ENCODE results near the gene VIL1.

The VIL1 gene

DNA sequence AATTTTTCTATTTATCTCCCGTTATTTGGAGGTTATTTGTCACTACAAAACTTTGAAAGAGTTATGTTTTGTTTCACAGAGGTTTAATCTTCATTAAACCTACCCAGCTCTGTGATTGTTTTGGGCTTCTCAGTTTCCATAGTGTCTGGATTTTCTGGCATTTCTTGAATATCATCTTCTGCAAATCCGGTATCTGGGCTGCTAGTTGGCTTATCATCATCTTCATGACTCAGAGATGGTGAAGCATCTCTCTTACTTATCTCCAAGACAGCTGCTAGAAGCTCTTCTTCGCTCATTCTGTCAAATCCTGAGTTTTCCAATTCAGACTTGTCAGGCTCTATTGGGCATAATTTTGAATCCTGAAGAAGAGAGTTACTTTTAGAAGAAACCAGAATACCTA is 55.6 kb downstream of the VIL1 start:
- Histone ChIP-seq H3K36me3 (peaks cover 13% of the 10 kb centered on the region), H3K9me3 (no peaks in the 10 kb centered on the region), H3K27me3 (no peaks in the 10 kb centered on the region), H3K4me1 (ENCODE audit: control insufficient read depth in 1 of 2, insufficient read depth in 1 of 2, low read depth in 1 of 2, low read length in 1 of 2) (peaks cover 23 to 28% of the 10 kb centered on the region in 2 experiments), H3K4me3 (ENCODE audit: low read depth in 1 of 2, low read length in 1 of 2) (no peak overlapping the region), H3K27ac (no peak overlapping the region)
- TF ChIP-seq, protein P1, sequence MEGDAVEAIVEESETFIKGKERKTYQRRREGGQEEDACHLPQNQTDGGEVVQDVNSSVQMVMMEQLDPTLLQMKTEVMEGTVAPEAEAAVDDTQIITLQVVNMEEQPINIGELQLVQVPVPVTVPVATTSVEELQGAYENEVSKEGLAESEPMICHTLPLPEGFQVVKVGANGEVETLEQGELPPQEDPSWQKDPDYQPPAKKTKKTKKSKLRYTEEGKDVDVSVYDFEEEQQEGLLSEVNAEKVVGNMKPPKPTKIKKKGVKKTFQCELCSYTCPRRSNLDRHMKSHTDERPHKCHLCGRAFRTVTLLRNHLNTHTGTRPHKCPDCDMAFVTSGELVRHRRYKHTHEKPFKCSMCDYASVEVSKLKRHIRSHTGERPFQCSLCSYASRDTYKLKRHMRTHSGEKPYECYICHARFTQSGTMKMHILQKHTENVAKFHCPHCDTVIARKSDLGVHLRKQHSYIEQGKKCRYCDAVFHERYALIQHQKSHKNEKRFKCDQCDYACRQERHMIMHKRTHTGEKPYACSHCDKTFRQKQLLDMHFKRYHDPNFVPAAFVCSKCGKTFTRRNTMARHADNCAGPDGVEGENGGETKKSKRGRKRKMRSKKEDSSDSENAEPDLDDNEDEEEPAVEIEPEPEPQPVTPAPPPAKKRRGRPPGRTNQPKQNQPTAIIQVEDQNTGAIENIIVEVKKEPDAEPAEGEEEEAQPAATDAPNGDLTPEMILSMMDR (IDR thresholded peaks at IDR 0.05): no peak

DNA sequence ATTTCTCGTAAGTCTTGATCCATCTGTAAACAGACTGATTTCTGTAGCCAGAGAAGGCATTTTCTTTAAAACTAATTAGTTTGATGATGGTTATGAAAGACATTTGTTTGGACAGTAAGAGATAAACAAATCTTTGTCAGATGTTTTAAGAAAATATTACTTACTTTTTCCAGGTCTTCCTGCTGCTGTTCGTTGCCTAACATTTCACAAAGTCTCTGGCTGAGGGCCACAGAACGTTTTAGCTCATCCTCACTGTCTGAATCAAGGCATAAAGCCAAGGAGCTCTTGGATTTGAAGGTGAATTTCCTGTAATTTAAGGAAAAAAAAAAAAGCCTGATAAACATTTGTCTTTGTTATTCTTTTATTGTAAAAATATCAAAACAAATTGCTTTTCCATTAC is 57.8 kb downstream of the VIL1 start:
- Histone ChIP-seq H3K4me1 (ENCODE audit: control insufficient read depth in 1 of 2, insufficient read depth in 1 of 2, low read depth in 1 of 2, low read length in 1 of 2) (peaks cover 15% of the 10 kb centered on the region in 2 experiments), H3K36me3 (peaks cover 14% of the 10 kb centered on the region), H3K27ac (no peak overlapping the region), H3K27me3 (no peaks in the 10 kb centered on the region), H3K4me3 (ENCODE audit: low read depth in 1 of 2, low read length in 1 of 2) (no peak overlapping the region), H3K9me3 (no peaks in the 10 kb centered on the region)
- TF ChIP-seq, protein P1 (IDR thresholded peaks at IDR 0.05): no peak

DNA sequence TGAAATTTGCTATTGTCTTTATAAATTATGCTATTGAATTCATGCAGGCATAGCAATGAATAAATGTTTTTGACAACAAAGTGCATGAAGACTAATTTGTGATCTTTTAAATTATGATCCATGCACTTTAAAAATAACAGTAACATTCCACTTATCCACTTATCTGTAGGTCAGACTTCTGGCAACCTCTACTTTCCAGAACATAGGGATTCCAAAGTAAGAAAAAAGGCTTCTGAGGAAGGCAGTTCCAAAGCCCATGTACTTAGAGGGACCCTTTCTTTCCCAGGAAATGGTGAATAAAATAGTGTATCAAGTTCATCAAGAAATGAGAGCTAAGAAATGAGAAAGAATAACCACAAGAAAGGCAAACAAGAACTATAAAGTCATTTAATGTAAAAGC is 58.3 kb downstream of the VIL1 start:
- Histone ChIP-seq H3K27ac (no peak overlapping the region), H3K4me1 (ENCODE audit: control insufficient read depth in 1 of 2, insufficient read depth in 1 of 2, low read depth in 1 of 2, low read length in 1 of 2) (peaks cover 10 to 11% of the 10 kb centered on the region in 2 experiments), H3K36me3 (peaks cover 16% of the 10 kb centered on the region), H3K27me3 (no peaks in the 10 kb centered on the region), H3K4me3 (ENCODE audit: low read depth in 1 of 2, low read length in 1 of 2) (no peak overlapping the region), H3K9me3 (no peaks in the 10 kb centered on the region)
- TF ChIP-seq, protein P1 (IDR thresholded peaks at IDR 0.05): no peak

DNA sequence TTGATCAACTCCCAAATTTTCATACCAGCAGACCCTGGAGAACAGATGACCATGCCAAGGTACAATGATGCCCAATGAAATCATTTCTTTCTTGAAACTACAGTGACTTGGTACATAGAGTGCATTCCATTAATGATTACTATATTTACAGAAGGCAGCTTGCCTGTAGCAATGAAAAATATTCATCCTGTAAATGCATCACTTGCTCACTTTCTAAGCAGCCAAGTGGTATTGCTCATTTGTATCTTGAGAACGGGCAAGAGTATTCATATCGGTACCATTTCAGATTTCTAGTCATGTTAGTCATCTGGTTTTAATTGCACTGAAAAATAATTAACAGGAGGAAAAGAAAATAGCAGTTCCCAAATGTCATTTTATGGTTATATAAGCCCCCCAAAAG is 59.6 kb downstream of the VIL1 start:
- H3K4me1 ChIP-seq (ENCODE audit: control insufficient read depth in 1 of 2, insufficient read depth in 1 of 2, low read depth in 1 of 2, low read length in 1 of 2): no peaks in the 10 kb centered on the region
- no peaks in the 10 kb centered on the region for H3K27me3 ChIP-seq
- no peak overlapping the region for H3K27ac ChIP-seq
- H3K36me3 ChIP-seq: peaks cover 16% of the 10 kb centered on the region
- no peaks in the 10 kb centered on the region for H3K9me3 ChIP-seq
- TF ChIP-seq, protein P1 (IDR thresholded peaks at IDR 0.05): no peak
- H3K4me3 ChIP-seq (ENCODE audit: low read depth in 1 of 2, low read length in 1 of 2): no peak overlapping the region

DNA sequence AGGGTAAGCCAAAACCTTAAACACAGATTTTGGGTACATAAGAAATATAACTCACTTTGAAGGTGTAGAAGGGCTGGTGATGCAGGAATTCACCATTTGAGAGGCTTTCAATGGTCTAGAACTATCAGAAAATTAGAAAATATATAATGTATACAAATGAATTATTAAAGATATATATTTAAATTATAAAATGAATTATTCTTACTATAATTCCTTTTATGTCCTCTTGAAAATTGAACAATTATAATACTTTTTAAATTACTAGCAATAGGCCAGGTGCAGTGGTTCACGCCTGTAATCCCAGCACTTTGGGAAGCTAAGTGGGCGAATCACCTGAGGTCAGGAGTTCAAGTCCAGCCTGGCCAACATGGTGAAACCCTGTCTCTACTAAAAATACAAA is 60.7 kb downstream of the VIL1 start:
- TF ChIP-seq, protein P1 (IDR thresholded peaks at IDR 0.05): no peak
- Histone ChIP-seq H3K36me3 (peaks cover 23% of the 10 kb centered on the region), H3K27me3 (no peaks in the 10 kb centered on the region), H3K4me1 (ENCODE audit: control insufficient read depth in 1 of 2, insufficient read depth in 1 of 2, low read depth in 1 of 2, low read length in 1 of 2) (no peaks in the 10 kb centered on the region), H3K9me3 (no peaks in the 10 kb centered on the region), H3K27ac (no peak overlapping the region), H3K4me3 (ENCODE audit: low read depth in 1 of 2, low read length in 1 of 2) (no peak overlapping the region)

DNA sequence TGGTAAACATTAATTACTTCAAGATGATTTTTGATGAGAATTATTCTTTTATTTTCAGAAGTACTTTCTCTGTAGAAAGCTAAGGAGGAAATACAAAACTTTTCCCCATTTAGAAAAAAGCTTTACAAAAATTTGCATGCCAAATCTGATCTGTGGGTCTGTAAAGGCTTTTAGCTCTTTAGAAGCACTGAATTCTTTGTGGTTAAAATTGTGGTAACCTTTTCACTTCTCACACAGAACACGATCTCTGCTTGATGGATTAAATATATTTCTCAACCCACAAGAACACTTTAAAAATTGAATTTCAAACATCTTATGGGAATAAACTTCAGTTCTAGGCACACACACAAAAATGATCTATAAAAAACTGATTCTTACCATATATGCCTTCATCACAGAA is 63.7 kb downstream of the VIL1 start:
- no peaks in the 10 kb centered on the region for H3K9me3 ChIP-seq
- H3K27me3 ChIP-seq: no peaks in the 10 kb centered on the region
- H3K4me1 ChIP-seq (ENCODE audit: control insufficient read depth in 1 of 2, insufficient read depth in 1 of 2, low read depth in 1 of 2, low read length in 1 of 2): no peaks in the 10 kb centered on the region
- no peak overlapping the region for H3K27ac ChIP-seq
- TF ChIP-seq, protein P1 (IDR thresholded peaks at IDR 0.05): no peak
- H3K36me3 ChIP-seq: peaks cover 26% of the 10 kb centered on the region
- no peak overlapping the region for H3K4me3 ChIP-seq (ENCODE audit: low read depth in 1 of 2, low read length in 1 of 2)

Data from neutrophil (primary cell).